Stimulated activated naive CD8-positive, alpha-beta T cell treated with anti-CD3 and anti-CD28 coated beads, Interleukin-15, Interleukin-2, amounts not matched to agents 100 ng/mL and 50 ng/mL, for 24 hours (primary cell): ENCODE results near the gene MTRR.
"Not testable (repeated sequence)": the region's sequence is repeated elsewhere in the genome, so short reads cannot be mapped to it uniquely, and the experiment has no call there.

Source experiments
- H3K27ac Mint-ChIP-seq: one replicate; pipeline ENCODE4 v1.8.0; 2021; ENCODE audit warnings: mild to moderate bottlenecking, mixed read lengths
- H3K27me3 Mint-ChIP-seq: one replicate; pipeline ENCODE4 v1.8.0; 2021; ENCODE audit warnings: mixed read lengths
- H3K36me3 Mint-ChIP-seq: one replicate; pipeline ENCODE4 v1.8.0; 2021; ENCODE audit warnings: low read depth, mixed read lengths
- H3K4me1 Mint-ChIP-seq: one replicate; pipeline ENCODE4 v1.8.0; 2021; ENCODE audit warnings: low read depth, mixed read lengths
- H3K4me3 Mint-ChIP-seq: one replicate; pipeline ENCODE4 v1.8.0; 2021; ENCODE audit warnings: mild to moderate bottlenecking, mixed read lengths
- H3K9me3 Mint-ChIP-seq: one replicate; pipeline ENCODE4 v1.8.0; 2021; ENCODE audit warnings: mixed read lengths

Gene MTRR

DNA sequence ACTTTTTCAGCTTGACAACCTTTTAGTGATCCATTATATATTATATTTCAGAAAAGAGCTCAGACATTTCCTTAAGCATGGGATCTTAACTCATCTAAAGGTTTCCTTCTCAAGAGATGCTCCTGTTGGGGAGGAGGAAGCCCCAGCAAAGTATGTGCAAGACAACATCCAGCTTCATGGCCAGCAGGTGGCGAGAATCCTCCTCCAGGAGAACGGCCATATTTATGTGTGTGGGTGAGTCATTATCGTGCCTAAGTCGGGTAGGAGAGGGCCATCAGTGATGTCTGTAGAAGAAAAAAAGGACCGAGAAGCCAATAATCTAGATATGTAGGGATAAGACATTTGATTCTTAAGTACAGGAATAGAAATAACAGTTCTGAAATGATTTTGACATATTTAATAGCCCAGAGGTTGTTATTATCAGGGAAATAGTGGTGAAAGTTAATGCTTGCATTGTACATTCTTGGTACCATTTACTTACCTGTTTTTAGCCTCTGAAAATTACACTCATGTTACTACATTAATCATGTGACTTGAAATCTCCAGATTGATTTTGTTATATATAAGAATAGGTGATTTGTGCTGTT, 28.2 kb downstream of the MTRR start:
- H3K27ac Mint-ChIP-seq = no peak overlapping the region
- H3K9me3 Mint-ChIP-seq = no peaks in the 10 kb centered on the region
- peaks cover 88% of the 10 kb centered on the region for H3K36me3 Mint-ChIP-seq
- H3K4me3 Mint-ChIP-seq = no peak overlapping the region
- no peaks in the 10 kb centered on the region for H3K27me3 Mint-ChIP-seq
- H3K4me1 Mint-ChIP-seq = peaks cover 18% of the 10 kb centered on the region

DNA sequence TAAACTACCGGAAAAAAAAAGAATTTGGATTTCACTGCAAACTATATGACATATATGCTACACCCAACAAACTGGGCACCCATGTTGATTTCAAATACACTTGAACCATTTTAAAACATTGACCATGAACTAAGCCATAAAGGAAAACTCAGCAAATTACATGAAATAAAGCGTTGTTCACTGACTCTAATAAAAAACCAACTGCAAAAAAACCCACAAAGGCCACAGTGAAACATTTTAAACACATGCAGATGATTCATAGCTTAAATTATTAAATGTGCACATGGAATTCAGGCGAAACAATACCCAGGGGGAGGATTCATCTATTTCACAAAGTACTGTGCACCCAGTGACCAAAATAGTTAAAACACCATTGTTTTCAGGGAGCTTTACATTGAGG, 33.3 kb downstream of the MTRR start:
- peak overlapping the region; percentile 53 for H3K27ac Mint-ChIP-seq
- H3K4me3 Mint-ChIP-seq = no peak overlapping the region
- peaks cover 25% of the 10 kb centered on the region for H3K4me1 Mint-ChIP-seq
- no peaks in the 10 kb centered on the region for H3K27me3 Mint-ChIP-seq
- peaks cover 12% of the 10 kb centered on the region for H3K9me3 Mint-ChIP-seq
- H3K36me3 Mint-ChIP-seq = peaks cover 88% of the 10 kb centered on the region

DNA sequence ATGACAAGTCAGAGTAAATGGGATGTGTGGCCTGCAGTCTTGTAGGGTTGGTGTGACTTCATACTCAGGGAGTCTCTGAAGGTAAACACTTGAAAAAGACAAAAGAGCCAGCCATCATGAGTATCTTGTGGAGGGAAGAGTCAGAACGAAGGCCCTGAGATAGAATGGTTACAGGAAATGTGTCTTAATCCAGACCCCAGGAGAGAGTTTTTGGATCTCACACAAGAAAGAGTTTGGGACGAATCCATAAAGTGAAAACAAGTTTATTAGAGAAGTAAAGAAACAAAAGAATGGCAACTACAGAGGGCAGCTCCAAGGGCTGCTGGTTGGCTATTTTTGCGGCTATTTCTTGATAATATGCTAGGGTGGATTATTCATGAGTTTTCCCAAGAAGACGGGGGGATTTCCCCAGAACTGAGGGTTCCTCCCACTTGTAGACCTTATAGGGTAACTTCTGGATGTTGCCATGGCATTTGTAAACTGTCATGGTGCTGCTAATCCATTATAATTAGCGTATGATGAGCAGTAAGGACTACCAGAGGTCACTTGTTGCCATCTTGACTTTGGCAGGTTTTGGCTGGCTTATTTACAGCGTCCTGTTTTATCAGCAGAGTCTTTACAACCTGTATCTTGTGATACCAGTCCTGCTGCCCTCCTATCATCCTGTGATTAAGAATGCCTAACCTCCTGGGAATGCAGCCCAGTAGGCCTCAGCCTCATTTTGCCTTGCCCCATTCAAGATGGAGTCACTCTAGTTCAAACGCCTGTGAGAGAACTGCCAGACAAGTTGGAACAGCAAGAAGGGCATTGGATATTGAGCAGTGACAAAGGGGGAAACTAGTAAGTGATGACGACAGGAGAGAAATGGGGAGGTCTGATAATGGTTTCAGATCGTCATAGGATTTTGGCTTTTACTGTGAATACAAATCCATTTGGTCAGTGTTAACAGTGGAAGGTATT, 34.0 kb downstream of the MTRR start:
- no peaks in the 10 kb centered on the region for H3K27me3 Mint-ChIP-seq
- peak overlapping the region; percentile 53 for H3K27ac Mint-ChIP-seq
- peaks cover 17% of the 10 kb centered on the region for H3K9me3 Mint-ChIP-seq
- peaks cover 25% of the 10 kb centered on the region for H3K4me1 Mint-ChIP-seq
- peak overlapping the region; percentile 18 for H3K4me3 Mint-ChIP-seq
- H3K36me3 Mint-ChIP-seq = peaks cover 89% of the 10 kb centered on the region

DNA sequence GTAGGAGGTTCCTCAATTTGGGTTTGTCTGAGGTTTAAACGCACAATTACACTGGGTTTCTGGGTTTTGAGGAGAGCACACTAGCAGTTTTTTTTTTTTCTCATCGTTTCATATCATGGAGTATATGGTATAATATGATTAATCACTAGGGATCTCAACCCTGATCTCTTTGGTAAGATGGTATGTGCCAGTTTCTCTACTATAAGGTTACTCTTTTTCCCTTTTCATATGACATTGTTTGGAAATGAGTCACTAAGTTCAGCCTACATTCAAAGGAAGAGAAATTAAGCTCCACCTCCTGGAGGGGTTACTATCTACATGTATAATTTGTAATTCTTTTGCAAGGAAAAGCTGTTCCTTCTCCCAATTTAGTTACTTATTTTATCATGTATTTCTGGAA, 35.2 kb downstream of the MTRR start:
- Mint-ChIP-seq H3K27me3 (no peaks in the 10 kb centered on the region), H3K9me3 (peaks cover 27% of the 10 kb centered on the region), H3K36me3 (peaks cover 89% of the 10 kb centered on the region), H3K4me3 (no peak overlapping the region), H3K4me1 (peaks cover 25% of the 10 kb centered on the region), H3K27ac (peak overlapping the region; percentile 53)

DNA sequence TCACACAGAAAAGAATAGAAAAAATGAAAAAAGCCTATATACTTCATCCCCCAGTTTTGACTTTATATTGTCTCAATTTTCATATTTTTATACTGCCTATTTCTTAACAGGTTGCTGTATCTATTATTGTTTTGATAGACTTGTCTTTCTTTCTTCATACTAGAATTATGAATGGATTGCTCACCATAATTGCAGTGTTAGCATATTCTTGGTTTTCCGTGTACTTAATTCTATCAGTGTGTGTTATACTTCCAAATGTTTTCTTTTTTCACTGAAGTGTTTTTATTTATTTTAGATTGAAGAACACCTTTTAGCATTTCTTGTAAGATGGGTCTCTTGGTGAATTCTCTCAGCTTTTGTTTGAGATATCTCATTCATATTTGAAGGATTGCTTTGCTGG, 38.7 kb downstream of the MTRR start:
- Mint-ChIP-seq H3K27me3 (no peaks in the 10 kb centered on the region), H3K9me3 (peaks cover 43% of the 10 kb centered on the region), H3K4me3 (no peak overlapping the region), H3K27ac (no peak overlapping the region), H3K36me3 (peaks cover 92% of the 10 kb centered on the region), H3K4me1 (peaks cover 17% of the 10 kb centered on the region)

DNA sequence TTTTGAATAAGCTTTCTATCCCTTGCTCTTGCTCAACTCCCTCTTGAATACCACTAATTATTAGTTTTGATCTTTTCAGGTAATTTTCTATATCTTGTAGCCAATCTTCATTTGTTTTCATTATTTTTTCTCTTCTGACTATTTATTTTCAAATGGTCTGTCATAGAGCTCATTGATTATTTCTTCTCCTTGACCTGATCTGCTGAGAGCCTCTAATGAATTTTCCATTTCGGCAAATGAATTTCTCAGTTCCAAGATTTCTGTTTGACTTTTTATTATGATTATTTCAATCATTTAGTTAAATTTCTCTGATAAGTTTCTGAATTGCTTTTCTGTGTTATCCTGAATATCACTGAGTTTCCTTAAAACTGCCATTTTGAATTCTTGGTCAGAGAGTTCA, 39.4 kb downstream of the MTRR start:
- H3K4me3 Mint-ChIP-seq = no peak overlapping the region
- peaks cover 10% of the 10 kb centered on the region for H3K4me1 Mint-ChIP-seq
- H3K27ac Mint-ChIP-seq = no peak overlapping the region
- H3K27me3 Mint-ChIP-seq = no peaks in the 10 kb centered on the region
- peaks cover 49% of the 10 kb centered on the region for H3K9me3 Mint-ChIP-seq
- H3K36me3 Mint-ChIP-seq = peaks cover 88% of the 10 kb centered on the region

DNA sequence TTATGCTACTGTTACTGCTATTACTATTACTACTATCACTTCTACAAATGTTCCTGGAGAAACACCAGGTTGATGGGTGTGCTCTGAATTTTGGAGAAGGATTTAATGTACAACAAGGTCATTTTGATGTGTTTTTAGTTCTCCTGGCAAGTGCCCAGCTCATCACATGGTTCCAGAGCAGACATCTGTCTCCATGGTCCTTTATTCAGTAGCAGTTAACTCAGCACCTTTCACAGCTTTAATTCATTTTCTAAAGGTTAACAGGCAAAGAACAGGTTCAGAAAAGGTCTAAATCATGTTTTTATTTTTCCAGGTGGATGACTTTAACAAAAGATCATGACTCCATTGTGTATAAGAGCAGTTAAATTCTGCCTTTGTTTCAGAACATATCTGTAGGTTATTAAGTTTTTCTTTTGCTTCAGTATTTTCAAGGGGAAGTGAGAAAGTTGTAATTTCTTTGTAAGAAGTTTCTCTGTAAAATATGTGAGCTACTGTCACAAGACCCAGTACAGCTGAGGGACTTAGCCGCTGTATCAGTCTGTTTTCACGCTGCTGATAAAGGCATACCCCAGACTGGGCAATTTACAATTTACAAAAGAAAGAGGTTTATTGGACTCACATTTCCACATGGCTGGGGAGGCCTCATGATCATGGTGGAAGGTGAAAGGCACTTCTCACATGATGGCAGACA, 41.9 kb downstream of the MTRR start:
- H3K36me3 Mint-ChIP-seq = peaks cover 63% of the 10 kb centered on the region
- peaks cover 49% of the 10 kb centered on the region for H3K9me3 Mint-ChIP-seq
- H3K4me1 Mint-ChIP-seq = no peaks in the 10 kb centered on the region
- H3K27me3 Mint-ChIP-seq = no peaks in the 10 kb centered on the region
- no peak overlapping the region for H3K27ac Mint-ChIP-seq
- no peak overlapping the region for H3K4me3 Mint-ChIP-seq

DNA sequence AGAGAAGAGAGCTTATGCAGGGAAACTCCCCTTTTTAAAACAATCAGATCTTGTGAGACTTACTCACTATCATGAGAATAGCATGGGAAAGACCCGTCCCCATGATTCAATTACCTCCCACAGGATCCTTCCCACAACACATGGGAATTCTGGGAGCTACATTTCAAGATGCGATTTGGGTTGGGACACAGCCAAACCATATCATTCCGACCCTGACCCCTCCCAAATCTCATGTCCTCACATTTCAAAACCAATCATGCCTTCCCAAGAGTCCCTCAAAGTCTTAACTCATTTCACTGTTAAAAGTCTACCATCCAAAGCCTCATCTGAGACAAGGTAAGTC, 42.5 kb downstream of the MTRR start:
- not testable (repeated sequence) for H3K4me1 Mint-ChIP-seq, H3K27ac Mint-ChIP-seq, H3K4me3 Mint-ChIP-seq, H3K27me3 Mint-ChIP-seq
- H3K36me3 Mint-ChIP-seq = peaks cover 58% of the 10 kb centered on the region
- peaks cover 48% of the 10 kb centered on the region for H3K9me3 Mint-ChIP-seq

DNA sequence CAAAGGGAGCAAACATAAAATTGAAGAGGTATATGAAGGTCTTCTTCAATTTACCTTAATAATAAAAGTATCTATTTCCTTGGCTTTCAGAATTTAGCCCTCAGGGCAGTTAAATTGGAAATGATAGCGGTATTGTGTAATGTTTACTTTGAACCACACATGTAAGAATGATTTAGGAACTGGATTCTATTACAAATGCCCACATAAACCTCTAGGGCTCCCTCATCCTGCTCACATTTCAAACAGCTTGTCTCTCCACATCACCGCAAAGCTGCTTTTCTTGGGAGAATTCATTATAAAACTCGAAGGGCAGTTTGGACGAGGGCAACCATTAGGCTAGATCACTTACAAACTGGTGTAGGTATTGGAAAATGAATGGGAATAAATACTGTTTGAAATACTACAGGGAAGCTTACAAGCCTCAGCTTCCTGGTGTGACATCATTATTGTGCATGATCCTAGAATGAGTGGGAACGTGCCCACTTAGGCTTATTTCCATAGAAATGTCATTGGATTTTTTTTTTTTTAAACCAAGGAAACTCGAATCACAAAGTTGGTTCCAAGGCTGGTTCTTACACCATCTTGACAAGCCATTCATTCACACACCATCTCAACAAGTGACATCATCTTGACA, 47.3 kb downstream of the MTRR start:
- Mint-ChIP-seq H3K27ac (no peak overlapping the region), H3K27me3 (peaks cover 18% of the 10 kb centered on the region), H3K36me3 (peaks cover 14% of the 10 kb centered on the region), H3K4me1 (no peaks in the 10 kb centered on the region), H3K9me3 (peaks cover 19% of the 10 kb centered on the region), H3K4me3 (no peak overlapping the region)

DNA sequence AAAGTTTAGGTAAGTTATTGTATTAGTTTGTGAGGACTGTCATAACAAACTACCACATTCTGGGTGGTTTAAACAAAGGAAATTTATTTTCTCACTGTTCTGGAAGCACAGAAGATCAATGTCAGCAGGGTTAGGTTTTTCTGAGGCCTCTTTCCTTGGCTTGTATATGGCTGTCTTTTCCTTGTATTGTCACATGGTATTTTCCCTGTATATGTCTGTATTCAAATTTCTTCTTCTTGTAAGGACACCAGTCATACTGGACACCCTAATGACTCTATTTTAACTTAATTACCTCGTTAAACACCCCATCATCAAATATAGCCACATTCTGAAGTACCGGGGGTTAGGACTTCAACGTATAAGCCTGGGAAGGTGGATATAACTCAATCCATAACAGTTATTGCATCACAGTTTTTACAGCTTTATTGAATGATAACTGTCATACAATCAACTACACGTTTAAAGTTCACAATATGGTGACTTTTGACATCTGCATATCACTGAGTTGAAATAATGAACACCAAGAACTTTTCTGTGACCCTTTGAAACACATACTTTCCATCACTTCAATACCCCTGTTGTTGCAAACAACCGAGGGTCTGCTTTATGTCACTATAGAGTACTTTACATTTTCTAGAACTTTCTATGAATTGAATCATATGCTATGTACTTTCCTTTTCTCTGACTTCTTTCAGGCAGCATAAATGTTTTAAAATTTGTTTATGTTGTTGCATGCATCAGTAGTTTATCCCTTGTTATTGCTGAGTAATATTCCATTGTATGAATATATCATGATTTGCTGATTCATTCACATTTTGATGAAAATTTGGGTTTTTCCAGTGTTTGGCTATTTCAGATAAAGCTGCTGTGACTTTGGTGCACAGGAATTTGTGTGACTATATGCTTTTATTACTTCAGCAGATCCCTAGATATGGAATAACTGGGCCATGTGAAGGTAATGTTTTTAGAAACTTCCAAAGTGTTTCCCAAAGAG, 48.5 kb downstream of the MTRR start:
- Mint-ChIP-seq H3K9me3 (peaks cover 14% of the 10 kb centered on the region), H3K27me3 (peaks cover 25% of the 10 kb centered on the region), H3K4me1 (no peaks in the 10 kb centered on the region), H3K36me3 (peaks cover 5% of the 10 kb centered on the region), H3K4me3 (no peak overlapping the region), H3K27ac (no peak overlapping the region)

DNA sequence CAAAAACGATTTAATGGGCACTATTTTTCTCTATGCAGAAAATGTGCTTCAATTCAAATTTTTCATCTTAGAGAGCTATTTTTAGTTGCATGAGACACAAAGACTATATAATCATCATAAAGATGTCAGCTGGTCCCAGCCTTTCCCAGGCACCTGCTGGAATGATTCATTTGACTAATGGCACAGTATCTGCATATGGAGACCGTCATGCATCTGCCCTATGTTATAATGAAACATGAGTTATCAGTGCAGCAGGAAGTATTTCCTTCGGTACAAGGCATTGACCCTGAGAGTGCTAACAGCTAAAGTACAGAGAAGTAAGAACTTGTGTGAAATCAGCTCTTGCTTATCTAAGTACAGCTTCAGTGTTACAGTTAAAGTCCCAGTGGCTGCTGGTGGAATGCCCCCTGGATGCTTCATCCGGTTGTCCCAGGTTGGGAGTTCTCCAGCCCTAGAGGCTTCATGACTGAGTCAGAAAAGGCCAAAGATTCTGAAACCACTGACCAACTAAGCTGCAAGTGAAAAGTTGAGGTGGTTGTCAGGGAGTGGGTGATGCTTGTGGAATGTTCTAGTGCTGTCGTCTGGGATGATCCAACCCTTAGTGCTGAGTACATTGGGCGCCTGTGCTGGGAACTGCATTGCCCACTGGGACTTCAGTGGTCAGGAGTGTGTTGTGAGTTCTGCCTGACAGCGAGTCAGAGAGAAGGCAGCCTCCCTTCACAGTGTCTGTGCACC, 57.2 kb downstream of the MTRR start:
- Mint-ChIP-seq H3K27me3 (peaks cover 17% of the 10 kb centered on the region), H3K36me3 (no peaks in the 10 kb centered on the region), H3K9me3 (no peaks in the 10 kb centered on the region), H3K4me3 (no peak overlapping the region), H3K4me1 (no peaks in the 10 kb centered on the region), H3K27ac (no peak overlapping the region)

DNA sequence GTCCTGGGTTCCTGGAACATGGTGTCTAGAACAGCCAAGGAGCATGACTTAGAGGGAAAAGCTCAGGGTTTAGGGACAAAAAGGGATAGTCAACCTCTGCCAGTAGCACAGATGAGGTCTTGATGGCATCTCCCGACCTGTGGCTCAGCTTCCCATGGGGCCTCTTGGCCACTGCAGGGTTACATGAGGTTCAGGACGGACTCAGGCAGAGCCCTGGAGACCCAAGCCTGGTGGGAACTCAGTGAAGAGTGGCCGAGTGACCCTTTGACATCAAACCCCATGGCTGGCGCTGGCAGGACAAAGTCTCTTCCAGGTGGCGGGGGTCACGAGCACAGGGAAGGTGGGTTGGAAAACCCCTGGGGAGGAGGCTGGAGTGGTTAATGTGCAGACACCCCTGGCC, 57.8 kb downstream of the MTRR start:
- Mint-ChIP-seq H3K9me3 (no peaks in the 10 kb centered on the region), H3K4me3 (no peak overlapping the region), H3K4me1 (no peaks in the 10 kb centered on the region), H3K27ac (no peak overlapping the region), H3K36me3 (no peaks in the 10 kb centered on the region), H3K27me3 (peaks cover 15% of the 10 kb centered on the region)

DNA sequence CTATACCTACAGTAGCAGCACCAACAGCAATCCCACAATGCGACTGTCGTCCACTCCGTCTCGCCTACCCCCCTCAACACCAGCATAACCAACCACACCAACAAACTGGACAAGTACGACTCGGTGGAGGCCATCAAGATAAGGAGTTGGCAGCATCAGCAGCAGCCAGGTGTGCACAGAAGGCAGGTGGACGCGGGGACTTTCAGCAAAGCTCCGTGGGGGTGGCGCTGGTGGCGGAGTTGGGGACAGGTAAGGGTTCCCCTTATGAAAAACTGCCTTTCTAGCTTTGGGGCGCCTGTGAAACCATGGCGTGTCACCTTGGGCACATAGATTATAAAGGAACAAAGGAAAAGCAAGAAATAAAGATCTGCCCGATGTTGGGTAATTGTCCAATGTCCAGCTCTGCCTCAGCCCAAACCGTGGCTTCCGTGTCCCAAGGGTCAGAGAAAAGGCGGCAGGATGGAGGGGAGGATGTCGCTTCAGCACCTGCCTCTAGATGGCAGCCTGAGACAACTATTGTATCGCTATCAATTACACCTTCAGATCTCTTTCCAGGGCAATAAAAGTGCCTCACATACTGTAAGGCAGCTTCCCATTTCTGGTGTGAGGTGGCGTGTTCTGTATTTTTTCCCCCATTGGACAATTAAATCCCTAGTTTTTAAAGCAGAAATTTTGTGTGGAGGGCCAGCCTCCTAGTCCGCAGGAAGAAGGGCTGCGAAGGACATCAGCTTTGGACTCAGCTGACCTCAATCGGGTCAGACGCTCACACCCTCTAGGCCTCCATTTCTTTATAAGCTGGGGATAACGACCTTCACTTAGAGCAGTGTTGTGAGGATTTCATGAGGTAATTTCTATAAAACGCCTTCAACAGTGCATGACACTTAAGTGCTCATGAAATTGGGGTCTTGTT, 58.8 kb downstream of the MTRR start:
- H3K9me3 Mint-ChIP-seq = no peaks in the 10 kb centered on the region
- no peak overlapping the region for H3K27ac Mint-ChIP-seq
- peaks cover 10% of the 10 kb centered on the region for H3K27me3 Mint-ChIP-seq
- H3K36me3 Mint-ChIP-seq = no peaks in the 10 kb centered on the region
- H3K4me3 Mint-ChIP-seq = no peak overlapping the region
- H3K4me1 Mint-ChIP-seq = no peaks in the 10 kb centered on the region
